GM12878 (cell line): ENCODE results near the gene ZER1. TPM values are rescaled to one million over a fixed set of nuclear protein-coding genes. Genes with fewer than 3 reads are reported as not detected.

Experiments
- ATAC-seq: fragments of 200-7000 bp; cut with Tn5 transposase; 3 replicates; pipeline ENCODE4 v1.9.1; 2020; ENCODE audit warnings: mild to moderate bottlenecking, moderate library complexity
- BruUV-seq: library from RNA; stranded (reverse); fragments of 400-500 nt; replicated peaks from 2 replicates; lab custom pipeline; 2021; lab: Mats Ljungman, UMichigan
- CTCF ChIA-PET: fragments of 300-600 bp; sonication (Branson Sonifier 250); formaldehyde crosslinking; extraction: SDS; loops from one replicate; lab custom pipeline; 2021; ENCODE audit warnings: inconsistent platforms; lab: Yijun Ruan, JAX
- POLR2A ChIA-PET: fragments of 350-600 bp; formaldehyde crosslinking; extraction: SDS; loops from one replicate; lab custom pipeline; 2021; ENCODE audit warnings: inconsistent platforms; lab: Charles Lee
- RAD21 ChIA-PET: fragments of 300-600 bp; sonication (Branson Sonifier 250); formaldehyde crosslinking; loops from one replicate; lab custom pipeline; 2023; ENCODE audit warnings: antibody characterized with exemption; ENCODE audit not compliant: unreplicated experiment; lab: Charles Lee
- SMC1A ChIA-PET: fragments of 300-600 bp; sonication (Branson Sonifier 250); formaldehyde crosslinking; loops from one replicate; lab custom pipeline; 2023; ENCODE audit not compliant: unreplicated experiment, uncharacterized antibody; lab: Charles Lee
- DNase-seq: peaks from one replicate; pipeline ENCODE4 v3.0.0-alpha.2; 2011; ENCODE audit warnings: low read depth, low spot score
- FAIRE-seq: peaks from 3 replicates; lab custom pipeline; 2011; peaks lifted over from hg19 to GRCh38; lab: Jason Lieb, UNC
- H2AFZ ChIP-seq: 2 replicates; pipeline ENCODE4 v1.6.0; 2011; ENCODE audit warnings: low read depth, low read length, control low read depth; ENCODE audit not compliant: control insufficient read depth
- H3K27ac ChIP-seq: 2 replicates; pipeline ENCODE4 v1.5.1; 2011; ENCODE audit warnings: control low read depth; ENCODE audit not compliant: control insufficient read depth, insufficient read depth
- H3K27me3 ChIP-seq, 2 experiments: replicated peaks in 1 of 2; 2 replicates each; pipeline versions ENCODE4 v1.6.0 to v1.6.1; 2011; ENCODE audit warnings: low read length in 1 of 2; ENCODE audit not compliant: control insufficient read depth in 2 of 2, insufficient read depth in 2 of 2
- H3K36me3 ChIP-seq, 2 experiments: 2 replicates each; pipeline ENCODE4 v1.5.1; 2011; ENCODE audit warnings: low read length in 1 of 2; ENCODE audit not compliant: control insufficient read depth in 2 of 2, insufficient read depth in 2 of 2
- H3K4me1 ChIP-seq: 2 replicates; pipeline ENCODE4 v1.6.1; 2011; ENCODE audit warnings: mild to moderate bottlenecking, low read length, moderate library complexity, mixed read lengths; ENCODE audit not compliant: control insufficient read depth, insufficient read depth
- H3K4me2 ChIP-seq: 2 replicates; pipeline ENCODE4 v1.6.0; 2011; ENCODE audit warnings: control low read depth; ENCODE audit not compliant: control insufficient read depth, insufficient read depth
- H3K4me3 ChIP-seq: fragments of 200-600 bp; sonication (generic); 2 replicates; pipeline ENCODE4 v1.5.1; 2016
- H3K79me2 ChIP-seq: 2 replicates; pipeline ENCODE4 v1.6.0; 2011; ENCODE audit warnings: low read length; ENCODE audit not compliant: control insufficient read depth, insufficient read depth
- H3K9ac ChIP-seq: 2 replicates; pipeline ENCODE4 v1.8.0; 2011; ENCODE audit warnings: low read length, control low read depth, mixed read lengths; ENCODE audit not compliant: control insufficient read depth, insufficient read depth
- H3K9me3 ChIP-seq: replicated peaks from 3 replicates; pipeline ENCODE4 v1.5.1; 2011; ENCODE audit warnings: mild to moderate bottlenecking, low read length; ENCODE audit not compliant: control insufficient read depth, insufficient read depth
- H4K20me1 ChIP-seq: 2 replicates; pipeline ENCODE4 v1.6.0; 2011; ENCODE audit not compliant: control insufficient read depth, insufficient read depth
- BCL11A ChIP-seq: IDR thresholded peaks from 2 replicates; pipeline ENCODE4 v1.6.1; 2011; ENCODE audit warnings: low read depth, low read length
- FOS ChIP-seq: IDR thresholded peaks from 3 replicates; pipeline ENCODE4 v1.6.1; 2011; ENCODE audit warnings: borderline replicate concordance; ENCODE audit not compliant: insufficient read length; ENCODE audit errors: extremely low read depth
- GATAD2B ChIP-seq: fragments of 450-650 bp; conservative IDR thresholded peaks from 2 replicates; pipeline ENCODE4 v1.6.1; 2017; ENCODE audit warnings: low read depth, mild to moderate bottlenecking, moderate library complexity
- KAT2A ChIP-seq: conservative IDR thresholded peaks from 2 replicates; pipeline ENCODE4 v1.6.1; 2011; ENCODE audit warnings: low read depth, low read length; ENCODE audit not compliant: control insufficient read depth
- KDM1A ChIP-seq: fragments of 200-600 bp; sonication (generic); IDR thresholded peaks from 2 replicates; pipeline ENCODE4 v1.6.1; 2016; ENCODE audit warnings: borderline replicate concordance
- NRF1 ChIP-seq: conservative IDR thresholded peaks from 2 replicates; pipeline ENCODE4 v1.6.1; 2011; ENCODE audit warnings: mild to moderate bottlenecking, low read depth, low read length, improper control_type of control experiment
- PAX5 ChIP-seq: IDR thresholded peaks from 2 replicates; pipeline ENCODE4 v1.6.1; 2011; ENCODE audit warnings: low read depth, low read length, borderline replicate concordance
- RBBP5 ChIP-seq: fragments of 200-600 bp; sonication (generic); conservative IDR thresholded peaks from 2 replicates; pipeline ENCODE4 v1.6.1; 2016
- SUZ12 ChIP-seq: fragments of 200-600 bp; sonication (generic); IDR thresholded peaks from one replicate; pipeline ENCODE4 v1.6.1; 2018; ENCODE audit warnings: antibody characterized with exemption, mild to moderate bottlenecking; ENCODE audit not compliant: unreplicated experiment
- YBX1 ChIP-seq: fragments of 450-650 bp; IDR thresholded peaks from 2 replicates; pipeline ENCODE4 v1.6.1; 2016; ENCODE audit warnings: antibody characterized with exemption
- ZNF384 ChIP-seq: IDR thresholded peaks from 2 replicates; pipeline ENCODE4 v1.6.1; 2012; ENCODE audit warnings: low read depth, mild to moderate bottlenecking, low read length, improper control_type of control experiment, borderline replicate concordance
- ZZZ3 ChIP-seq: IDR thresholded peaks from 2 replicates; pipeline ENCODE4 v1.6.1; 2011; ENCODE audit warnings: low read depth; ENCODE audit not compliant: control insufficient read depth, insufficient read length
- WGBS: methylation state at CpG from one replicate; pipeline ENCODE4 v1.1.6; 2016; ENCODE audit warnings: low lambda C conversion rate; ENCODE audit not compliant: insufficient replicate concordance, insufficient coverage; ENCODE audit errors: missing lambda C conversion rate; 5-methylcytosine and 5-hydroxymethylcytosine counted together
- in situ Hi-C: fragments of 300-500 bp; cut with MboI; formaldehyde crosslinking; loops from 9 replicates; pipeline ENCODE4 v1.14.3; 2018; ENCODE audit warnings: mixed read lengths
- intact Hi-C: fragments of 100-400 bp; cut with micrococcal nuclease; formaldehyde crosslinking; loops from one replicate; pipeline ENCODE4 v1.14.2; 2022; ENCODE audit not compliant: unreplicated experiment
- polyA plus RNA-seq, 11 experiments: library from polyadenylated mRNA; depleted of rRNA in 4 of 11; unstranded in 6 of 11; stranded (reverse) in 5 of 11; fragments of >200 nt; fragmentation: Nextera tagmentation in 4 of 11; fragmentation: Illumina TruSeq in 1 of 11; extraction: Ambion mirVana in 4 of 11; extraction: Trizol in 1 of 11; gene quantifications; 1 replicate in 1 of 11; 2 replicates in 10 of 11; pipeline versions ENCODE4 v1.2.1 to v1.2.3, GENCODE V29; 2011 to 2016; ENCODE audit warnings: inconsistent platforms in 2 of 11, missing spikeins in 2 of 11, low read depth in 1 of 11
- total RNA-seq, 4 experiments: library from RNA; depleted of rRNA in 3 of 4; stranded (reverse); fragments of >200 nt in 3 of 4; fragmentation: Illumina TruSeq in 1 of 4; extraction: Trizol in 1 of 4; gene quantifications; 2 replicates each; pipeline versions ENCODE4 v1.2.1 to v1.2.3, GENCODE V29; 2013 to 2021
- TF ChIP-seq, protein P1 (sequence below): fragments of 450-650 bp; IDR thresholded peaks from 2 replicates; pipeline ENCODE4 v1.6.1; 2017; ENCODE audit warnings: low read depth, mild to moderate bottlenecking, moderate library complexity

Gene ZER1
- total and polyA plus RNA-seq, 10 of the 15 experiments (the other 5 are each of a cell fraction or from before 2014, with no cell fraction given) = 0.32 to 16.9 (median 7.9) TPM

DNA sequence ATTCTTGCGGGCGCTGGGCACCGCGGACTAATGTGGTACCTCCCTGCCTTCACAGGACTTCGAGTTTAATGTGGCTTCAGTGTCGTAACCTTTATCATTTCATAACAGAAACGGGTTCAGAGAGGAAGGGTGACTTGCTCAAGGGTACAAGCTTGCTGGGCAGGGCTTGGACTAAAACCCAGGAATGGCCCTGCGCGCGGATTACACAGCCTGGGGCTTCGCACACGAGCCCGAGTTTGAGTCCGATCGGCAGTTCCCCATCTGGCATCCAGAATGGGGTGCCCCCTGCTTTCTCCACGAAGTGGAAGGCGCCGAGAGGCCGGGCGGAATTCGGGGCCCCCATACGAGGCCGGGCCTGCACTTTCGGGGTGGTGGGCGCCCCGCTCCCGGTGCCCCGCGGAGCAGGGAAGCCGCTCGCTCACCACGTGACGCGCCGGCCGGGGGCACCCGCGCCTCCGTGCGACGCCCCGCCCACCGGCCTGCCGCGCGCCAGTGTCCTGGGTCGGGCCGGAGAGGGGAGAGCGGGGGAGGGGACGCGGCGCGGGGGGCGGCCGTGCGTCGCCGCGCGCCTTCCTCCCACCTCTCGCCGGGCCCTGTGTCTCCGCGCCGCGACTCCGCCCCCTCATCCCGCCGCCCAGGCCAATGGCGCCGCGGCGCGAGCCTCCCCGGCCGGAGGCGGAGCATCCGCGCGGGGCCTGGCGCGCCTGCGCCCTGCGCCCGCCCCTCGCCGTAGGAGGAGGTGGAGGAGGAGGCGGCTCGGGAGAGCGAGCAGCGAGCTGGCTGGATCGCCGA is 83.0 kb downstream of the ZER1 start, which contains the start of gene SET (continued):
- TF ChIP-seq, protein P1, sequence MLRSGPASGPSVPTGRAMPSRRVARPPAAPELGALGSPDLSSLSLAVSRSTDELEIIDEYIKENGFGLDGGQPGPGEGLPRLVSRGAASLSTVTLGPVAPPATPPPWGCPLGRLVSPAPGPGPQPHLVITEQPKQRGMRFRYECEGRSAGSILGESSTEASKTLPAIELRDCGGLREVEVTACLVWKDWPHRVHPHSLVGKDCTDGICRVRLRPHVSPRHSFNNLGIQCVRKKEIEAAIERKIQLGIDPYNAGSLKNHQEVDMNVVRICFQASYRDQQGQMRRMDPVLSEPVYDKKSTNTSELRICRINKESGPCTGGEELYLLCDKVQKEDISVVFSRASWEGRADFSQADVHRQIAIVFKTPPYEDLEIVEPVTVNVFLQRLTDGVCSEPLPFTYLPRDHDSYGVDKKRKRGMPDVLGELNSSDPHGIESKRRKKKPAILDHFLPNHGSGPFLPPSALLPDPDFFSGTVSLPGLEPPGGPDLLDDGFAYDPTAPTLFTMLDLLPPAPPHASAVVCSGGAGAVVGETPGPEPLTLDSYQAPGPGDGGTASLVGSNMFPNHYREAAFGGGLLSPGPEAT = no peak
- TF ChIP-seq RBBP5 (no peak), SUZ12 (no peak), KAT2A (no peak), ZZZ3 (no peak), NRF1 (peak; percentile 63), KDM1A (no peak)

DNA sequence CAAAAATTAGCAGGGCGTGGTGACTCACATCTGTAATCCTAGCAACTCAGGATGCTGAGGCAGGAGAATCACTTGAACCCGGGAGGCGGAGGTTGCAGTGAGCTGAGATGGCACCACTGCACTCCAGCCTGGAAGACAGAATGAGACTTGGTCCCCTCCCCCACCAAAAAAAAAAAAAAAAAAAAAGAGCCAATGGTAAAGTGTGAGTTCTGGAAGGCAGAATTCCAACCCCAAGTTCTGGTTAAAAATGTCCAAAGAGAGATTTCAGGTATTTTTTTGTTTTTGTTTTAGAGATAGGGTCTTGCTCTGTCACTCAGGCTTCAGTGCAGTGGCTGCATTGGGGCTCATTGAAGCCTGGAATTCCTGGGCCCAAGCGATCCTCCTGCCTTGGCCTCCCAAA is 84.3 kb downstream of the ZER1 start:
- FAIRE-seq (no peak), ATAC-seq (no peak), DNase-seq (no peak)
- H4K20me1 ChIP-seq = peaks cover 3% of the 10 kb centered on the region; the same call in 1 of the 2 replicates
- in situ Hi-C loops (no loop called here), intact Hi-C loops (loop anchor here (10.0 kb wide), 1 partner anchor 133 kb away; the partner anchor contains the start of gene SPTAN1)
- peak overlapping the region; percentile 95; the same call in 1 of the 2 replicates for H3K4me3 ChIP-seq
- H3K27ac ChIP-seq = no peak overlapping the region
- CTCF ChIA-PET = interaction anchor here (0.6 to 0.8 kb wide), 2 partner anchors 563 to 596 kb away, joined by 3 read pairs; no protein-coding TSS in a partner anchor
- no peak overlapping the region for H3K9ac ChIP-seq
- POLR2A ChIA-PET = interaction anchor here (0.7 to 2.1 kb wide), 2 partner anchors 44 to 106 kb away, joined by 6 to 8 read pairs; no protein-coding TSS in a partner anchor
- peaks cover 90% of the 10 kb centered on the region for H3K79me2 ChIP-seq
- H3K36me3 ChIP-seq = peaks cover 2 to 3% of the 10 kb centered on the region in 2 experiments
- peaks cover 13% of the 10 kb centered on the region; the same call in 1 of the 2 replicates for H3K4me1 ChIP-seq
- no peaks in the 10 kb centered on the region for H3K9me3 ChIP-seq
- TF ChIP-seq RBBP5 (no peak), YBX1 (no peak), KAT2A (no peak), FOS (no peak), BCL11A (no peak), ZNF384 (0 out of 2 replicates have a peak, but pooled peaks have one; percentile 17), GATAD2B (no peak), PAX5 (no peak)
- H2AFZ ChIP-seq = no peak overlapping the region
- RAD21 ChIA-PET = interaction anchor here (1.3 to 1.7 kb wide), 2 partner anchors 30 to 42 kb away, joined by 3 to 5 read pairs; no protein-coding TSS in a partner anchor
- BruUV-seq = no TSS peak
- H3K4me2 ChIP-seq = peak overlapping the region; percentile 93
- H3K27me3 ChIP-seq = no peaks in the 10 kb centered on the region
- WGBS = 77% methylated on average over 4 of the region's 4 CpGs
- SMC1A ChIA-PET = interaction anchor here (0.6 to 1.5 kb wide), 3 partner anchors 44 to 1653 kb away, joined by 3 to 7 read pairs (median 3); no protein-coding TSS in a partner anchor
